OCI-LY1 (cell line): ENCODE data around the gene SMAD7.

Experiments used
- EZH2 ChIP-seq: fragments of 200-600 bp; sonication (generic), shearing (Covaris generic); IDR thresholded peaks from 2 replicates; pipeline ENCODE4 v1.8.0; 2017; ENCODE audit warnings: borderline replicate concordance, mixed run types, mild to moderate bottlenecking, antibody characterized with exemption, low read length, moderate library complexity, mixed read lengths
- TF ChIP-seq, protein P1 (sequence below): fragments of 200-600 bp; sonication (generic), shearing (Covaris generic); IDR thresholded peaks from 2 replicates; pipeline ENCODE4 v1.5.1; 2017; ENCODE audit warnings: mild to moderate bottlenecking, antibody characterized with exemption, low read length, moderate library complexity, mixed read lengths

- TF ChIP-seq, protein P1, sequence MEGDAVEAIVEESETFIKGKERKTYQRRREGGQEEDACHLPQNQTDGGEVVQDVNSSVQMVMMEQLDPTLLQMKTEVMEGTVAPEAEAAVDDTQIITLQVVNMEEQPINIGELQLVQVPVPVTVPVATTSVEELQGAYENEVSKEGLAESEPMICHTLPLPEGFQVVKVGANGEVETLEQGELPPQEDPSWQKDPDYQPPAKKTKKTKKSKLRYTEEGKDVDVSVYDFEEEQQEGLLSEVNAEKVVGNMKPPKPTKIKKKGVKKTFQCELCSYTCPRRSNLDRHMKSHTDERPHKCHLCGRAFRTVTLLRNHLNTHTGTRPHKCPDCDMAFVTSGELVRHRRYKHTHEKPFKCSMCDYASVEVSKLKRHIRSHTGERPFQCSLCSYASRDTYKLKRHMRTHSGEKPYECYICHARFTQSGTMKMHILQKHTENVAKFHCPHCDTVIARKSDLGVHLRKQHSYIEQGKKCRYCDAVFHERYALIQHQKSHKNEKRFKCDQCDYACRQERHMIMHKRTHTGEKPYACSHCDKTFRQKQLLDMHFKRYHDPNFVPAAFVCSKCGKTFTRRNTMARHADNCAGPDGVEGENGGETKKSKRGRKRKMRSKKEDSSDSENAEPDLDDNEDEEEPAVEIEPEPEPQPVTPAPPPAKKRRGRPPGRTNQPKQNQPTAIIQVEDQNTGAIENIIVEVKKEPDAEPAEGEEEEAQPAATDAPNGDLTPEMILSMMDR, result no peak
- no peak for TF ChIP-seq EZH2
Observed at GRCh38 chr18:48902023-48902855, 48.5 kb downstream of the SMAD7 start.
